ENCODE results near the gene CDC42SE1. TPM values are rescaled to one million over a fixed set of nuclear protein-coding genes. Genes with fewer than 3 reads are reported as not detected.

CDC42SE1 gene
- total RNA-seq, 1 experiment from 2014 or later: 81.2 TPM

DNA sequence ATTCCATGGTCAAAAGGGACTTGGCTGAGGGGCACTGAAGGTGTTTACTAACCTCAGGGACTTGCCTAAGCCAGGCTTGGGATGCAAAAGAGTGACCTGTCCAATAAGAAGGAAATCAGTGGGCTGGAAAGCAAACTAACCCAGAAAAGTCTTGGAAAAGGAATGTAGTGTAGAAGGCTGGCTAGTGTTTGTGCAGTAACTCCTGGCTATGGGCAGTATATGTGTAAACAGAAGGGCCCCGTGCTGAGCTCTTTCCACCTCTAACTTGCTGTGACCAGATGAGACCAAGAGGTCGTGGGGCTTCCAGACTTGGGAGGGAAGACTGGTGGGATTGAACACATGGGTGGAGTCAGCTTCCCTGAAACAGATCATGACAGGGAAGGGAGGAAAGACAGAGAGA is 56.8 kb downstream of the CDC42SE1 start:
- Histone ChIP-seq H3K4me3 (ENCODE audit: low read depth in 2 of 2, low read length in 2 of 2) (no peak overlapping the region), H3K4me1 (ENCODE audit: control insufficient read depth, insufficient read depth, low read length) (no peaks in the 10 kb centered on the region), H3K9me3 (ENCODE audit: control insufficient read depth, insufficient read depth, low read depth, low read length) (no peaks in the 10 kb centered on the region), H3K36me3 (ENCODE audit: control insufficient read depth, insufficient read depth, low read length) (no peaks in the 10 kb centered on the region), H3K27ac (ENCODE audit: low read length) (no peak overlapping the region), H3K27me3 (ENCODE audit: control insufficient read depth, insufficient read depth, low read length) (no peaks in the 10 kb centered on the region)
- intact Hi-C loops (cut with micrococcal nuclease; ENCODE audit: unreplicated experiment) (no loop called here), in situ Hi-C loops (cut with HindIII; ENCODE audit: low pct_unique_long_range_greater_than_20kb, low sequenced_read_pairs) (no loop called here)
- no peak for TF ChIP-seq POLR2AphosphoS5 (IDR thresholded peaks at IDR 0.05; ENCODE audit: low read depth, low read length)
- TF ChIP-seq, protein P1, sequence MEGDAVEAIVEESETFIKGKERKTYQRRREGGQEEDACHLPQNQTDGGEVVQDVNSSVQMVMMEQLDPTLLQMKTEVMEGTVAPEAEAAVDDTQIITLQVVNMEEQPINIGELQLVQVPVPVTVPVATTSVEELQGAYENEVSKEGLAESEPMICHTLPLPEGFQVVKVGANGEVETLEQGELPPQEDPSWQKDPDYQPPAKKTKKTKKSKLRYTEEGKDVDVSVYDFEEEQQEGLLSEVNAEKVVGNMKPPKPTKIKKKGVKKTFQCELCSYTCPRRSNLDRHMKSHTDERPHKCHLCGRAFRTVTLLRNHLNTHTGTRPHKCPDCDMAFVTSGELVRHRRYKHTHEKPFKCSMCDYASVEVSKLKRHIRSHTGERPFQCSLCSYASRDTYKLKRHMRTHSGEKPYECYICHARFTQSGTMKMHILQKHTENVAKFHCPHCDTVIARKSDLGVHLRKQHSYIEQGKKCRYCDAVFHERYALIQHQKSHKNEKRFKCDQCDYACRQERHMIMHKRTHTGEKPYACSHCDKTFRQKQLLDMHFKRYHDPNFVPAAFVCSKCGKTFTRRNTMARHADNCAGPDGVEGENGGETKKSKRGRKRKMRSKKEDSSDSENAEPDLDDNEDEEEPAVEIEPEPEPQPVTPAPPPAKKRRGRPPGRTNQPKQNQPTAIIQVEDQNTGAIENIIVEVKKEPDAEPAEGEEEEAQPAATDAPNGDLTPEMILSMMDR (IDR thresholded peaks at IDR 0.05): no peak
- no peak for TF ChIP-seq SIN3A (IDR thresholded peaks at IDR 0.05; ENCODE audit: borderline replicate concordance, insufficient read depth, low read depth, low read length)
- no peak for TF ChIP-seq TCF7L2 (IDR thresholded peaks at IDR 0.05; ENCODE audit: low read depth, low read length)
- TF ChIP-seq, protein P2, sequence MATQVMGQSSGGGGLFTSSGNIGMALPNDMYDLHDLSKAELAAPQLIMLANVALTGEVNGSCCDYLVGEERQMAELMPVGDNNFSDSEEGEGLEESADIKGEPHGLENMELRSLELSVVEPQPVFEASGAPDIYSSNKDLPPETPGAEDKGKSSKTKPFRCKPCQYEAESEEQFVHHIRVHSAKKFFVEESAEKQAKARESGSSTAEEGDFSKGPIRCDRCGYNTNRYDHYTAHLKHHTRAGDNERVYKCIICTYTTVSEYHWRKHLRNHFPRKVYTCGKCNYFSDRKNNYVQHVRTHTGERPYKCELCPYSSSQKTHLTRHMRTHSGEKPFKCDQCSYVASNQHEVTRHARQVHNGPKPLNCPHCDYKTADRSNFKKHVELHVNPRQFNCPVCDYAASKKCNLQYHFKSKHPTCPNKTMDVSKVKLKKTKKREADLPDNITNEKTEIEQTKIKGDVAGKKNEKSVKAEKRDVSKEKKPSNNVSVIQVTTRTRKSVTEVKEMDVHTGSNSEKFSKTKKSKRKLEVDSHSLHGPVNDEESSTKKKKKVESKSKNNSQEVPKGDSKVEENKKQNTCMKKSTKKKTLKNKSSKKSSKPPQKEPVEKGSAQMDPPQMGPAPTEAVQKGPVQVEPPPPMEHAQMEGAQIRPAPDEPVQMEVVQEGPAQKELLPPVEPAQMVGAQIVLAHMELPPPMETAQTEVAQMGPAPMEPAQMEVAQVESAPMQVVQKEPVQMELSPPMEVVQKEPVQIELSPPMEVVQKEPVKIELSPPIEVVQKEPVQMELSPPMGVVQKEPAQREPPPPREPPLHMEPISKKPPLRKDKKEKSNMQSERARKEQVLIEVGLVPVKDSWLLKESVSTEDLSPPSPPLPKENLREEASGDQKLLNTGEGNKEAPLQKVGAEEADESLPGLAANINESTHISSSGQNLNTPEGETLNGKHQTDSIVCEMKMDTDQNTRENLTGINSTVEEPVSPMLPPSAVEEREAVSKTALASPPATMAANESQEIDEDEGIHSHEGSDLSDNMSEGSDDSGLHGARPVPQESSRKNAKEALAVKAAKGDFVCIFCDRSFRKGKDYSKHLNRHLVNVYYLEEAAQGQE (IDR thresholded peaks at IDR 0.05; ENCODE audit: insufficient read depth in 1 of 2, low read depth in 2 of 2, low read length in 1 of 2): no peak
- no peak for DNase-seq (ENCODE audit: low read depth, low spot score)
- CTCF ChIA-PET: no interaction called here
- POLR2A ChIA-PET: no interaction called here
- BruUV-seq (replicated peaks): no TSS peak
- no peak for ATAC-seq

DNA sequence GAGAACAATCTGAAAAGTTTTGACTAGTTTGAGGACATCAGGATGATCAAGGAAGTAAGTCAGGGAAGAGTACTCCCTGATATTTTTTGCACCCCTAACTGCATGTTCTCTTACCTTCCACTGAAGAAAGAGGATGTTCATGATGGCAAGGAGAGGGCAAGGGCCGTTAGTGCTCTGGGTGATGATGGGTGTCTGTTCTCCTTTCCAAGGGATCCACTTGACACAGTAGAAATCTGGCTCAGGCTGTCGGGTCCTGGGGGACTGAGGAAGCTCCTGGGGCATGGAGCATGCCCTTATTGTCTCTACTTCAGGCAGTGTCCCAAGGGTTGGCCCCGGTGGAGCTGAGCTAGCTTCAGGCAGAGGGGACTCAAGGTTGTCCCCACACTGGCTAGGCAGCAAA is 57.4 kb downstream of the CDC42SE1 start:
- H3K4me1 ChIP-seq (ENCODE audit: control insufficient read depth, insufficient read depth, low read length): no peaks in the 10 kb centered on the region
- ChIA-PET POLR2A (no interaction called here), CTCF (no interaction called here)
- no peak overlapping the region for H3K27ac ChIP-seq (ENCODE audit: low read length)
- ATAC-seq (no peak), DNase-seq (ENCODE audit: low read depth, low spot score) (no peak)
- H3K4me3 ChIP-seq (ENCODE audit: low read depth in 2 of 2, low read length in 2 of 2): no peak overlapping the region
- in situ Hi-C loops (cut with HindIII; ENCODE audit: low pct_unique_long_range_greater_than_20kb, low sequenced_read_pairs) (no loop called here), intact Hi-C loops (cut with micrococcal nuclease; ENCODE audit: unreplicated experiment) (no loop called here)
- BruUV-seq (replicated peaks): no TSS peak
- H3K36me3 ChIP-seq (ENCODE audit: control insufficient read depth, insufficient read depth, low read length): no peaks in the 10 kb centered on the region
- H3K27me3 ChIP-seq (ENCODE audit: control insufficient read depth, insufficient read depth, low read length): no peaks in the 10 kb centered on the region
- H3K9me3 ChIP-seq (ENCODE audit: control insufficient read depth, insufficient read depth, low read depth, low read length): no peaks in the 10 kb centered on the region
- TF ChIP-seq SIN3A (IDR thresholded peaks at IDR 0.05; ENCODE audit: borderline replicate concordance, insufficient read depth, low read depth, low read length) (no peak), TCF7L2 (IDR thresholded peaks at IDR 0.05; ENCODE audit: low read depth, low read length) (no peak), POLR2AphosphoS5 (IDR thresholded peaks at IDR 0.05; ENCODE audit: low read depth, low read length) (no peak)
- TF ChIP-seq, protein P2 (IDR thresholded peaks at IDR 0.05; ENCODE audit: insufficient read depth in 1 of 2, low read depth in 2 of 2, low read length in 1 of 2): no peak
- TF ChIP-seq, protein P1 (IDR thresholded peaks at IDR 0.05): no peak

Data from Panc1 (cell line).